GM12878 (cell line): Measurements from ENCODE around the gene PTPRB. TPM values are rescaled to one million over a fixed set of nuclear protein-coding genes. Genes with fewer than 3 reads are reported as not detected.

ENCODE experiments used
- ATAC-seq: fragments of 200-7000 bp; cut with Tn5 transposase; 3 replicates; pipeline ENCODE4 v1.9.1; 2020; ENCODE audit warnings: mild to moderate bottlenecking, moderate library complexity
- BruUV-seq: library from RNA; stranded (reverse); fragments of 400-500 nt; replicated peaks from 2 replicates; lab custom pipeline; 2021; lab: Mats Ljungman, UMichigan
- CTCF ChIA-PET: fragments of 300-600 bp; sonication (Branson Sonifier 250); formaldehyde crosslinking; extraction: SDS; loops from one replicate; lab custom pipeline; 2021; ENCODE audit warnings: inconsistent platforms; lab: Yijun Ruan, JAX
- POLR2A ChIA-PET: fragments of 350-600 bp; formaldehyde crosslinking; extraction: SDS; loops from one replicate; lab custom pipeline; 2021; ENCODE audit warnings: inconsistent platforms; lab: Charles Lee
- RAD21 ChIA-PET: fragments of 300-600 bp; sonication (Branson Sonifier 250); formaldehyde crosslinking; loops from one replicate; lab custom pipeline; 2023; ENCODE audit warnings: antibody characterized with exemption; ENCODE audit not compliant: unreplicated experiment; lab: Charles Lee
- SMC1A ChIA-PET: fragments of 300-600 bp; sonication (Branson Sonifier 250); formaldehyde crosslinking; loops from one replicate; lab custom pipeline; 2023; ENCODE audit not compliant: unreplicated experiment, uncharacterized antibody; lab: Charles Lee
- DNase-seq: peaks from one replicate; pipeline ENCODE4 v3.0.0-alpha.2; 2011; ENCODE audit warnings: low read depth, low spot score
- FAIRE-seq: peaks from 3 replicates; lab custom pipeline; 2011; peaks lifted over from hg19 to GRCh38; lab: Jason Lieb, UNC
- H2AFZ ChIP-seq: 2 replicates; pipeline ENCODE4 v1.6.0; 2011; ENCODE audit warnings: low read depth, low read length, control low read depth; ENCODE audit not compliant: control insufficient read depth
- H3K27ac ChIP-seq: 2 replicates; pipeline ENCODE4 v1.5.1; 2011; ENCODE audit warnings: control low read depth; ENCODE audit not compliant: control insufficient read depth, insufficient read depth
- H3K27me3 ChIP-seq, 2 experiments: replicated peaks in 1 of 2; 2 replicates each; pipeline versions ENCODE4 v1.6.0 to v1.6.1; 2011; ENCODE audit warnings: low read length in 1 of 2; ENCODE audit not compliant: control insufficient read depth in 2 of 2, insufficient read depth in 2 of 2
- H3K36me3 ChIP-seq, 2 experiments: 2 replicates each; pipeline ENCODE4 v1.5.1; 2011; ENCODE audit warnings: low read length in 1 of 2; ENCODE audit not compliant: control insufficient read depth in 2 of 2, insufficient read depth in 2 of 2
- H3K4me1 ChIP-seq: 2 replicates; pipeline ENCODE4 v1.6.1; 2011; ENCODE audit warnings: mild to moderate bottlenecking, low read length, moderate library complexity, mixed read lengths; ENCODE audit not compliant: control insufficient read depth, insufficient read depth
- H3K4me2 ChIP-seq: 2 replicates; pipeline ENCODE4 v1.6.0; 2011; ENCODE audit warnings: control low read depth; ENCODE audit not compliant: control insufficient read depth, insufficient read depth
- H3K4me3 ChIP-seq: fragments of 200-600 bp; sonication (generic); 2 replicates; pipeline ENCODE4 v1.5.1; 2016
- H3K79me2 ChIP-seq: 2 replicates; pipeline ENCODE4 v1.6.0; 2011; ENCODE audit warnings: low read length; ENCODE audit not compliant: control insufficient read depth, insufficient read depth
- H3K9ac ChIP-seq: 2 replicates; pipeline ENCODE4 v1.8.0; 2011; ENCODE audit warnings: low read length, control low read depth, mixed read lengths; ENCODE audit not compliant: control insufficient read depth, insufficient read depth
- H3K9me3 ChIP-seq: replicated peaks from 3 replicates; pipeline ENCODE4 v1.5.1; 2011; ENCODE audit warnings: mild to moderate bottlenecking, low read length; ENCODE audit not compliant: control insufficient read depth, insufficient read depth
- H4K20me1 ChIP-seq: 2 replicates; pipeline ENCODE4 v1.6.0; 2011; ENCODE audit not compliant: control insufficient read depth, insufficient read depth
- ATF3 ChIP-seq: IDR thresholded peaks from 2 replicates; pipeline ENCODE4 v1.6.1; 2011; ENCODE audit warnings: low read depth, mild to moderate bottlenecking, low read length, moderate library complexity, borderline replicate concordance; ENCODE audit errors: extremely low read depth
- BCL11A ChIP-seq: IDR thresholded peaks from 2 replicates; pipeline ENCODE4 v1.6.1; 2011; ENCODE audit warnings: low read depth, low read length
- CHD4 ChIP-seq: fragments of 200-600 bp; sonication (generic); IDR thresholded peaks from 2 replicates; pipeline ENCODE4 v1.6.1; 2016; ENCODE audit warnings: mild to moderate bottlenecking
- GATAD2B ChIP-seq: fragments of 450-650 bp; conservative IDR thresholded peaks from 2 replicates; pipeline ENCODE4 v1.6.1; 2017; ENCODE audit warnings: low read depth, mild to moderate bottlenecking, moderate library complexity
- PKNOX1 ChIP-seq: fragments of 450-650 bp; IDR thresholded peaks from 2 replicates; pipeline ENCODE4 v1.6.1; 2016; ENCODE audit warnings: mild to moderate bottlenecking
- USF2 ChIP-seq: IDR thresholded peaks from 2 replicates; pipeline ENCODE4 v1.6.1; 2011; ENCODE audit warnings: low read depth, low read length, improper control_type of control experiment, borderline replicate concordance
- WGBS: methylation state at CpG from one replicate; pipeline ENCODE4 v1.1.6; 2016; ENCODE audit warnings: low lambda C conversion rate; ENCODE audit not compliant: insufficient replicate concordance, insufficient coverage; ENCODE audit errors: missing lambda C conversion rate; 5-methylcytosine and 5-hydroxymethylcytosine counted together
- in situ Hi-C: fragments of 300-500 bp; cut with MboI; formaldehyde crosslinking; loops from 9 replicates; pipeline ENCODE4 v1.14.3; 2018; ENCODE audit warnings: mixed read lengths
- intact Hi-C: fragments of 100-400 bp; cut with micrococcal nuclease; formaldehyde crosslinking; loops from one replicate; pipeline ENCODE4 v1.14.2; 2022; ENCODE audit not compliant: unreplicated experiment
- polyA plus RNA-seq, 11 experiments: library from polyadenylated mRNA; depleted of rRNA in 4 of 11; unstranded in 6 of 11; stranded (reverse) in 5 of 11; fragments of >200 nt; fragmentation: Nextera tagmentation in 4 of 11; fragmentation: Illumina TruSeq in 1 of 11; extraction: Ambion mirVana in 4 of 11; extraction: Trizol in 1 of 11; gene quantifications; 1 replicate in 1 of 11; 2 replicates in 10 of 11; pipeline versions ENCODE4 v1.2.1 to v1.2.3, GENCODE V29; 2011 to 2016; ENCODE audit warnings: inconsistent platforms in 2 of 11, missing spikeins in 2 of 11, low read depth in 1 of 11
- total RNA-seq, 4 experiments: library from RNA; depleted of rRNA in 3 of 4; stranded (reverse); fragments of >200 nt in 3 of 4; fragmentation: Illumina TruSeq in 1 of 4; extraction: Trizol in 1 of 4; gene quantifications; 2 replicates each; pipeline versions ENCODE4 v1.2.1 to v1.2.3, GENCODE V29; 2013 to 2021

Gene PTPRB
- total and polyA plus RNA-seq, 10 of the 15 experiments (the other 5 are each of a cell fraction or from before 2014, with no cell fraction given): 0.03 to 0.35 (median 0.05) TPM

GRCh38 chr12:70641691-70642090 is 4.5 kb upstream of the PTPRB start:
- SMC1A ChIA-PET: no interaction called here
- in situ Hi-C loops: no loop called here
- POLR2A ChIA-PET: no interaction called here
- H4K20me1 ChIP-seq: no peaks in the 10 kb centered on the region
- H3K27ac ChIP-seq: no peak overlapping the region
- no peaks in the 10 kb centered on the region for H3K36me3 ChIP-seq
- no peak overlapping the region for H3K4me2 ChIP-seq
- H3K4me1 ChIP-seq: no peaks in the 10 kb centered on the region
- H3K9me3 ChIP-seq: no peaks in the 10 kb centered on the region
- FAIRE-seq (no peak), ATAC-seq (no peak), DNase-seq (no peak)
- no peak overlapping the region for H3K4me3 ChIP-seq
- RAD21 ChIA-PET: no interaction called here
- H3K27me3 ChIP-seq: no peaks in the 10 kb centered on the region
- no peak overlapping the region for H2AFZ ChIP-seq
- no peak overlapping the region for H3K9ac ChIP-seq
- no TSS peak for BruUV-seq
- TF ChIP-seq ATF3 (no peak), PKNOX1 (no peak), BCL11A (no peak), GATAD2B (no peak), USF2 (no peak), CHD4 (no peak)
- no peaks in the 10 kb centered on the region for H3K79me2 ChIP-seq
- CTCF ChIA-PET: no interaction called here
- WGBS: 27% methylated on average over 2 of the region's 2 CpGs
- intact Hi-C loops: no loop called here
